ENCODE results near the gene FERMT2.
"Not testable (repeated sequence)": the region's sequence is repeated elsewhere in the genome, so short reads cannot be mapped to it uniquely, and the experiment has no call there.

Gene FERMT2

DNA sequence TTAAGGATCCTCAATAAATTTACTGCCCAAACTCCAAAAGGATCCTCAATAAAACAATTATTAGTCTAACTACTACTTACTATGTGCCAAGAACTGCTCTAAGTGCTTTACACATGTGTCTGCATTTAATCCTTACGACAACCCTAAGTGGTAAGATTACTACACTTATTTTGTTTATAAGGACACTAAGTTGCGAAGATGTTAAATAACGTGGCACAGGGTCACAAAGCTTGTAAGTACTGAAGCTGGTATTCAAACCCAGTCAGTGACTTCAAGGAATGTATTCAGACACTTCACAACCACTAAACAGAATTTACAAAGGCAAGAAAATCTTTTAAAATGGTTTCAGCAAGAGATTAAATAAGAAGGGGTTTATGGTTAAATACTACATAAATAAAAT, 13.0 kb downstream of the FERMT2 start:
- DNase-seq, result no peak

DNA sequence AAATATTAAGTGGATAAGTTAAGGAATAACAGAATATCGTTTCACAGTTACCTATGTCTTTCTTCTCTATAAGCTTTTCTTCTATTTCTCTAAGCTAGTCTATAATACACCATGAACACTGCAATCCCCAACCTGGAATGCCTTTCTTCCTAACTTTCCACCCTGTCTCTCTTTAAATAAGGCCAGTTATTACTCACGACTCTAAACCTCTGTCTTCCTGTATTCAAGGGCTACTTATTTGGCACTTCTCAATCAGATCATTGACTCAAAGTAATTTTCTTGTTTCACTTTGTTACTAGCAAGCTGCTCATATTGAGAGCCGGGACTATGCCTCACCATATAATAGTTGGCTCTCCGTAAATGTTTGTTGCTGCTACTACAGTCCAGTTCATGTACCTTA, 13.5 kb downstream of the FERMT2 start:
- no peak for DNase-seq

DNA sequence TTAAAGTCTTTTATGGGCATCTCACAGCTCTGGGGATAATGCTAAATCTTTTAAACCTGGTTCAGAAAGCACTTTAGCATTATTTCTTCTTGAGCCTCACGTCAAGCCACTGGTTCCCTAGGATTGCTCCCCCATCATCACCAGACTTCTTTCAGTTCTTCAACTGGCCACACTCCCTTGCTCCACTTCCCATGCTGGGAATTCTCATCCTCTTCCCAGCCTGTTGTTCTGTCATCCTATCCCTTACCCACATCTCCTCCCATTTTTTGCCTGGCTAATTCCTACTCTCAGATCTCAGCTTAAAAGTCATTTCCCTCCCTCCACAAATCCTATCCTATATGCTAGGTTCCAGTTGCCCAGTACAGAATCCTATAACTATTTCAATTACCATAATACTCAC, 14.4 kb downstream of the FERMT2 start:
- DNase-seq, result no peak

DNA sequence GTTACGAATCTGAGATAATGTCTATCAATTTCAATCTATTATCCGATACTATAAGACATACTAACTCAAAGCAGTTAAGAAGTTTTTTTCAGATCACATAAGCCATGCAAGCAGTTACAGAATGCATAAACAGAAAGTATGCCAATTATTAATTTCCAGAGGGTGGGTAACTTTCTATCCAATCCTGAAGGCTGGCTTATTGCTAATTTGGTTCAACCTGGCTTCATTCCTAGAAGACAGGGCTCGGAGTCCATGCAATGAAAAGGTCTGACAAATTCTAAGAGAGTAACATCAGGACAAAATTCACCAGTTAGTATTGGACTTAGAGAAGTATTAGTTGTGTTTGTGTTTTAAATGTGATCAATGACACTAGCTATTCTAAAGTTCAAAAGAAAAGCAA, 15.0 kb downstream of the FERMT2 start:
- DNase-seq, result no peak

DNA sequence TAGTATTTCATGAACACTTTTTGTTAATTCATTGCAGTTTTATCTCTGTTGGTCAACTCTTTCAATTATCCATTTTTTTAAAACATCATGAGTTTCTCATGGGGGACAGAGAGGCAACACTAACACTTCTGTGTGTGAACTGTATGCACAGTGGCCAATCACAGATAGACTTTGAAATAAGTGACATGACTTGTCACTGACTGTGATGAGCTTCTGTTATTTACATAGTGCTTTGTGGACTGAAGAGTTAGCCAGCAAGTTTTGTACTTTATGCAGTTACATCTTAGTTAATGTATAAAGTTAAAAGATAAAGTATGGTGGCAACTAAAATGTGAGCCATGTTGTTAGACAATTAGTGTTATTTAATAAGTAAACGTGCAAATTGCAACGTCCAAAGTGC, 16.1 kb downstream of the FERMT2 start:
- no peak for DNase-seq

DNA sequence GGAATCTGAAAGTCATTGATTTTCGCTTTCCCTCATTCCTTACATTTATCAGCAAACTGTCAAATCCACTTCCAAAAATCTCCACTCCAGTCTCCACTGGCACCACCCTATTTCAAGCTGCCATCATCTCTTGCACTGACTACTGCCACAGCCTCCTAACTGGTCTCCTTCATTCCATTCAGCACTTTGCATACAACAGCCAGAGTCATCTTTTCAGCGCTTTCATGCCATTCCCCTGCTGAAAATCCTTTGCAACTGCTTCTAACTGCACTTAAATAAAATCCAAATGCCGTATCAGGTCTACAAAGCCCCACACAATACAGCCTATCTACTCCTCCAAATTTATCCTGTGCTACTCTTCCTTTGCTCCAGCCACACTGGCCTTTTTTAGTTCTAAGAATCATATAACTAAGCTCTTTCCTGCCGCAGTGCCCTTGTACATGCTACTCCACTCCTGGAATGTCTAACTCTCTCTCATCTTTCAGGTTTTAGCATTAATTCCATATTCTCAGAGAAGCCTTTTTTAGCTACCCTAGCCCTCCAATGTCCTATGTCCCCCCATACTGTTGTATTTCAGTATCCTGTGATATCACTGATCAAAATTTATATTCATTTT, 21.6 kb downstream of the FERMT2 start:
- DNase-seq, result no peak

DNA sequence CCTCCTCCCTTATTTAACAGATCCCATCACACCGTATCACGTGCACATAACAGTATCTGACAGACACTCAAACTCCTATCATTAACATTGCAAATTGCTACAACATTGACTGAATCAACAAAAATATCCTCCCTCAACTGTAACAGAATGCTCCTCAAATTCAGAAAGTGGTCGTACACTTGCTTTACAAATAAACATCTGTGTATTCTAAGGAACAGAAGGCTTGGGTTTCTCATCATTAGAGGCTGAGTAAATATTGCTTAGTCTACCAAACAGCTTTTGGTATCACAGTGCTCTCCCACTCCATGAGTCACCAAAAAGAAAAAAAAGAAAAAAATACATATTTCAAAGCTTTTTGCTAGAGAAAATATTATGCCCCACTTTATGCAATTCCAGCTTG, 23.9 kb downstream of the FERMT2 start:
- DNase-seq, result no peak

DNA sequence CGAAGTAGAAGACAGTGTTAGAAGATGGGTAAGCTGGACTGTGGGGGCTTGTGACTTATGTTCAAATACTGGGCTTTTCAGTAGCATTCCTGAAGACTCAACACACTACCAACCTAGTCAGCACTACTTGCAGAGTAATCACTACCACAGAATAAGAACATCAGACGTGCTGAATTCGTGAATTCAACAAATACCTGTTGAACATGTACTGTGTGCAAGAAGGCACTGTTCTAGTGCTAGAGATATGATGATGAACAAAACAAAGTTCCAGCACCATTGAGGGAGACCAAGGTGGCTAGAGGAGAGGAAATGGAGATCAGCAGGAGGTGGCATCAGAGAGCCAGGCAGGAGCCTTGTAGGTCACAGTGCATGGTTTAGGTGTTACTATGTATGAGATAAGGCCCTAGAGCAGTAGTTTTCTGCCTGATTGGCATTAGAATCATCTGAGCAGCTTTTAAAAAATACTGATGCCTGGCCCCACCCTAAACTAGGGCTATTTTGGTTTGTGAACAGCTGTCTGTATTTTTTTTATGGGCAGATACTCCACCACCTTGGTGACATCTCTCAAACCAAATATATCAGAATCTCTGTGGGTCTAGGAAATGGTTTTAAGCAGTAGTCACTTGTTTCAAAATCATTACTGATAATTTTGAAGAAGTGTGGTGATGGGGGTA, 26.8 kb downstream of the FERMT2 start:
- DNase-seq, result no peak

DNA sequence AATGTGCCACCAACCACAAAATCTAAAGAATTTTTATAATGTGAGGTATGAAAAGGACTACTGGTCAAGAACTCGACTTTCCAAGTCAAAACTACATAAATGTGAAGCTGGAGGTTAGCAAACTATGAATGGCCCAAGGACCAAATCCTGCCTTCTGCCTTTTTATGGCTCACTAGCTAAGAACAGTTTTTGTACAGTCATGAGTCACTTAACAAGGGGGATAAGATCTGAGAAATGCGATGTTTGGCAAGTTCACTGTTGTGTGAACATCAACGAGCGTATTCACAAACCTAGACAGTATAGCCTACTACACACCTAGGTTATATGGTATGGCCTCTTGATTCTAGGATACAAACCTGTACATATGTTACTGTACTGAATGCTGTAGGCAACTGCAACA, 28.2 kb downstream of the FERMT2 start:
- DNase-seq, result no peak

DNA sequence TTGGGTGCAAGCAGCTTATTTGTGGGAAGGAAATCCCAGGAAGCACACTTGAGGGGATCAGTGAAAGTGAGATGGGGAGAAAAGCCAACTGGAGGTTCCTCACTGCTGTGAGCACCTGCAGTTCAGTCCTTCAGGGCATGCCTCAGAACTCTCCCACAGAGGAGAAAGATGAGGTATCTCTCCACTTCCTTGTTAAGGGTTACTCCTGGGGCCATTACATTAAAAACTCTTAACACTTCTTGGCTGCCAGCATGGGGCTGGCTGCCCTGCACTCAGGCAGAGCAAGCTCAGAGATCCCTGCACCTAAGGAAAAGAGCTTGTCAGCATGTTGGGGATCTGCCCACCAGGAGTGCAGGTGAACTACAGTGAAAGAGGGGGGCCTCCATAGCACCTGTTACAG, 28.8 kb downstream of the FERMT2 start:
- DNase-seq, result no peak

DNA sequence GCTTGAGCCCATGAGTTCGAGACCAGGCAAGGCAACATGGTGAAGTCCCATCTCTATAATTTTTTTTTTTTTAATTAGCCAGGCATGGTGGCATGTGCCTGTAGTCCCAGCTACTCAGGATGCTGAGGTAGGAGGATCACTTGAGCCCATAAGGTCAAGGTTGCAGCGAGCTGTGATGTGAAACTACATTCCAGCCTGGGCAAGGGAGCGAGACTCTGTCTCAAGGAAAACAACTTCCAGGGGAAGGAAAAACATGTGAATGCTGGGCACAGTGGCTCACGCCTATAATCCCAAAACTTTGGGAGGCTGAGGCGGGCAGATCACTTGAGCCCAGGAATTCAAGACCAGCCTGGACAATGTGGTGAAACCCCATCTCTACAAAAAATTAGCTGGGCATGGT, 30.4 kb downstream of the FERMT2 start:
- DNase-seq, result not testable (repeated sequence)

DNA sequence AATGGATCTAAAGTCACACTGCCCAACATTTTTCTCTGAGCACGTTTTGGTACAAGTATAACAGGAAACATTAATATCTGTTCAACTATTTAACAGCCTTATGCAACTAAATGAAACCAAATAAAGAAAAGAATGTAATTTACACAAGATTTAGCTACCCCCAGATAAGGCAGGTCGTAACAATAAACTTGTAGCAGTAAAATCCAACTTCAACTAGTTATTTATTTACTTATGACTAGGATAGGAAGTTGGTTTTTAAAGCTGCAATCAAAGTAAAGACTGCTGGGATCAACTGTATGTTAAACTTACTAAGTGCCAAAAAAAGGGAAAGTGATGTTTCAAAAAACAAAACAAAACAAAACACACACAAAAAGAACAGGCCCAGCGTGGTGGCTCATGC, 30.9 kb downstream of the FERMT2 start:
- no peak for DNase-seq

DNA sequence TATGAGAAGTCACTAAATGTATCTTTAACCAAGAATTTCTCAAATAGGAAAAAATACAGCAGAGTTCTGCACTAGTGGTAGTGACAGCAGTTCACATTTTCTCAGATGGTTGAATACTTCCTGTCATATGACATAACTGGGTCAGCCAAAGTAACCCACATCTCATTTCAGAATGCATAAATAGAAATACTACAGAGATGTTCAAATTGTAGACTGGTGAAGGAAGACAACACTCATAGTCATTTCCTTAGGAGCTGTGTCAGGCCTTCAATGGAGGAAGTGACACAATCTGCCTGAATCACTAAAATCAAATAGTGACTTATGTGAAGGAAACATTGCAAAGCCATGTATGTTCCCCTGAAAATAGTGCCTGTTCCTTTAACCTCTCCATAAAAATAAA, 32.4 kb downstream of the FERMT2 start:
- no peak for DNase-seq

DNA sequence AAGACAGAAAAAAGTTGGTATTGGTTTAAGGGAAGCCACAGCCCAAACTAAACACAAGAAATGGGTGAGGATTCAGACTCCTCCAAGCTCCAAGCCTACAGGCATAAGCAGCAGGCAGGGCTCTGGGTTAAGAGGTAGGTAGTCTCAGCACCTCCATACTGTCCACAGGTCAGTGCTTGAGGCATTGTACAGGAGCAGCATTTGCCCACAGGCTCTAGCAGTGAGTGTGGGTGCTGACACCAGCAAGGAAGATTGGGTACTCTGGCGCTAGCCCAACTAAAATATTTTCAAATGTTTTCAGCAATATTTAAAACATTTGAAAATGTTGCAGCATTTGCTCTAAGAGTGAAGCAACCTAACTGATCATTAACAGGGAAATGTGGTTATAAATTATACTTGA, 33.1 kb downstream of the FERMT2 start:
- no peak for DNase-seq

DNA sequence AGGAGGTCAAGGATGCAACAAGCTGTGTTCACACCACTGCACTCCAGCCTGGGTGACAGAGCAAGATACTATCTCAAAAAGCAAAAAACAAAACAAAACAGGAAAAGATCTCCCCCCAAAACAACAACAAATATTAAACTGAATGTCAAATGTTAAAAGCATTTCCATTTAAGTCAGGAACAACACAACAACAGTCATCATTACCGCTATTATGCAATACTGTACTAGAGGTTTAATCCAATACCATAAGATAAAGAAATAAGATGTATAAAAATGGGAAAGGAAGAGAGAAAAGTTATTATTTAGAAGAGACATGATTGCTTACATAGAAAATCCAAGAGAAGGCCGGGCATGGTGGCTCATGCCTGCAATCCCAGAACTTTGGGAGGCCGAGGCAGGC, 36.6 kb downstream of the FERMT2 start:
- DNase-seq, result no peak

DNA sequence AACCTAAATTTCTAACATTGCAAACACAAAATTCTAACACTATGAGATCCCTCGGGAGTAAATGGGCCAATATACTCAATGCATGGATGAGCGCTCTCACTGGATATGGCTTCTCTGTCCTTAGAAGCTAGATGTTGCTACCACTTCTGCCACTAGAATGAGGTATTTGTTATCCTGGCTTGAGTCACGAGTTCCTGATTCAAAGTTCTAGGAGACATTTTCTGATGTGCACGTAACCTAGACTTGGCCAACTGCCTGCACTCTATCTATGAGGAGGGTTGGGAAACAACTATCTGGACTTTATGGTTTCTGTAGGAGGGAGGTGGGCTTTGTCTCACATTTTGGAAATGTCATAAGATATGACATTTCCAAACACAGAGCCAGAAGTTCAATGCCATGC, 37.6 kb downstream of the FERMT2 start:
- DNase-seq, result no peak

DNA sequence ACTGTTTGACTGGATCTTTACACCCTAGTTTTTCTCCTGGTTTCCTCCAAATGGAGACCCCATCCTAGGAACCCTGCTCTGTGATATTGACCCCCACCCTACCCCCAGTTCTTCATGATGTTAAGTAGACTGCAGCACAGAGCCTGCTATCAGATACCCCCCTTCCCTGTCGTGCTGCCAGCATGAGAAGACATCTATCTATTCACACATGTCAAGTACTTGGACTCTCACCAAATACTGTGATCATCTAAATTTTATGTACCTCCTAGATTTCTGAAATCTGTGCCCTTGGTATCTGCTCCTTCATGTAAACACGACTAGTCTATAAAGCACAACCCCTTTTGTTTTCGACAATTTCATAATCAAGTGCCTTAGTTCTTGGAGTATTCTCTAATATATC, 38.9 kb downstream of the FERMT2 start:
- DNase-seq, result no peak

DNA sequence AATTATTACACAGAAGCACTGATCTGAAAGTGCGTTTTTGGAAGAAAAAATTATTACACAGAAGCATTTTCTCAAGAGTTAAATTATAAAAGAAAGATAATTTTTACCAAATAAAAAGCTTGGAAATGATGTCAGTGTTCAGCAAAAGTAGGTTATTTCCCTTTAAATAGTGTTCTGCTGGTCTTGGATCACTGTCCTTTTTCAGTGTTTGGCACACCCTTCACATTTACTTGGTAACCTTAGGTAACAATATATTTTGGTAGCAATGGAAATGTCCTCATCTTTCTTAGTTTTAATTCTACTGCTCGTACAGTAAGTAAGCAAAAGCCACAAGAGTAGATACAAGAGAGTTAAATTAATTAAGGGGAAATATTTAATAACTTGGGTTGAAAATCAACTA, 40.3 kb downstream of the FERMT2 start:
- DNase-seq, result no peak

DNA sequence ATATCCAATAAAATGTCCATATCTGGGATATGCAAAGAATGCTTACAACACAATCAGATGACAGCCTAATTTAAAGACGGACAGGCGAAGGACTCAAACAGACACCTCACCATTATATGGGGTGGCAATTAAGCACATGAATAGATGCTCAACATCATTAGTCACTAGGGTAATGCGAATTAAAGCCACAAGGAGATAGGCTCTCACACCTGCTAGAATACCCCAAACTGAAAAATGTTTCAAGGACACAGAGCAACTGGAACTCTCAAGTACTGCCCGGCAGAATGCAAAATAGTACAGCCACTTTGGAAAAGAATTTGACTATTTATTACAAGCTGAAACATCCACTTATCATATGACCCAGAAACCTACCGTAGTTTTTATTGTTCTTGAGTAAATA, 42.9 kb downstream of the FERMT2 start:
- DNase-seq, result no peak

DNA sequence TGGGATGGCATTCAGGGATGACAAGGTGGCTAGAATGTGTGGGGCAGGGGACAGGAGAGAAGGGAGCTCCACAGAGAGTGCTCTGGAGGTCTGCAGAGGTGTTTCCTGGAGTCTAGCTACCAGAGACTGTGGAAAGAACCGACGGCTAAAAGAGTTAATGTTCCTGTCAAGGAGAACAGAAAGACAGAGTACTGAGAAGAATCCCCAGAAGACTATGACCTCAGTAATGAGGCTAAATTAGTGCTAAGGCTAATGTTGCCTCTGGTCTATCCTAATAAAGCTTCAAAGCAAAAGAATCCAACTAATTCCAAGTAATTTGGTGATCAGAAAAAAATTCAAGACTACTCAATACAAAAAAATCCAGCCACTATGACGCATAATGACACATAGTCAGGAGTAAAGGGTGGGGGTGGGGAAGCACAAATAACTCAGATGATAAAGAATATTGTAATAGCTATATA, 44.7 kb downstream of the FERMT2 start:
- no peak for DNase-seq

DNA sequence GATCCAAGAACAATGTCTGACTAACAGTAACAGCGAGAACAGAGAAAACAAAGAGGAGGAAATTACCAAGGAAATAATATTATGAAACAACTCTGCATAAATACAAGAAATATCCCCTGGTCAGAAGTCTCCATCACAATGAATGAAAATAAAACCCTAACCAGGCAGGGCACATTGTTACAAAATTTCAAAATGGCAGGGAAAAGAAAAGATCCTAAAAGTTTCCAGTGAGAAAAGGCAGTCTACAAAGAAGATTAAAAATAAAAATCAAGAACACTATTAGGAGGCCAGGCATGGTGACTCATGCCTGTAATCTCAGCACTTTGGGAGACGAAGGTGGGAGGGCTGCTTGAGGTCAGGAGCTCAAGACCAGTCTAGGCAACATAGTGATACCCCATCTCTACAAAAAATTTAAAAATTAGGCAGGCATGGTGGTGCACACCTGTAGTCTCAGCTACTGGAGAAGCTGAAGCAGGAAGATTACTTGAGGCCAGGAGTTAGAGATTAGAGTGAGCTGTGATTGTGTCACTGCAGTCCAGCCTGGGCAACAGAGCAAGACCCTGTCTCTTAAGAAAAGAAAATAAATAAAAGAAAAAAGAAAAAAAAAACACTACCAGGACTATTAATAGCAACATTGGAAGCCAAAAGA, 47.8 kb downstream of the FERMT2 start:
- DNase-seq, result no peak

DNA sequence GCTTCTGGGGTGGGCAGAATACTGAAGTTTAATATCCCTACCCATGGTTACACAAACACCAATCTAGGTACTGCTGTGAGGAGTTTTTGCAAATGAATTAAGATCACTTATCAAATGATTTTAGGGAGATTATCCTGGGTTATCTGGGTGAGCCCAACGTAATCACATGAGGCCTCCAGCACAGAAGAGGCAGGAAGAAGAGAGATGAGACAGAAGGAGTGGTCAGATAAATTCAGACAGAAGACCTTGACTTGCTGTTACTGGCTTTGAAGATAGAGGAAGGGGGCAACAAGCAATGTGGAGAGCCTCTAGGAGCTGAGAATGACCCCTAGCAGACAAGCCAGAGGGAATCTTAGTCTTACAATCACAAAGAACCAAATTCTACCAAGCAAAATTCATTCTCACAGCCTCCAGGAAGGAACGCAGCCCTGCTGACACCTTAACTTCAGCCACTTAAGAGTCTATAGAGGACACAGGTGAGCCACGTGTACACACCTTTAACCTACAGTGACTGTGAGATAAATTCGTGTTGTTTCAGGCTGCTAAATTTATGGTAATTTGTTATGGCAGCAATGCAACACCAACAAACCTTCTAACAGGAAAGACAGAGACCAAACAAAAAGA, 49.4 kb downstream of the FERMT2 start:
- no peak for DNase-seq

DNA sequence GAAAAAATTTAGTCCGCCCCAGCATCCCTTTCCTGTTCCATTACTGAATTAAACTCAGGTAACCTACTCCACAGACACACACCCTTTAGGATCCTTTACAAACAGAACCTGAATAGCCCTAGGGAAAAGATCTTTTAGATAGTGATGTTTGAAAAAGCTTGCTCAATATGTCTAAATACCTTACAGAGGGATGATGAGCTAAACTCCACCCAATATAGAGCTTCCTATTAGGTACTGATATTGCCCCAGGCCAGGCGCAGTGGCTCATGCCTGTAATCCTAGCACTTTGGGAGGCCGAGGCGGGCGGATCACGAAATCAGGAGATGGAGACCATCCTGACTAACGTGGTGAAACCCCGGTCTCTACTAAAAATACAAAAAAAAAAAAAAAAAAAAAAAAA, 50.1 kb downstream of the FERMT2 start:
- DNase-seq, result no peak

DNA sequence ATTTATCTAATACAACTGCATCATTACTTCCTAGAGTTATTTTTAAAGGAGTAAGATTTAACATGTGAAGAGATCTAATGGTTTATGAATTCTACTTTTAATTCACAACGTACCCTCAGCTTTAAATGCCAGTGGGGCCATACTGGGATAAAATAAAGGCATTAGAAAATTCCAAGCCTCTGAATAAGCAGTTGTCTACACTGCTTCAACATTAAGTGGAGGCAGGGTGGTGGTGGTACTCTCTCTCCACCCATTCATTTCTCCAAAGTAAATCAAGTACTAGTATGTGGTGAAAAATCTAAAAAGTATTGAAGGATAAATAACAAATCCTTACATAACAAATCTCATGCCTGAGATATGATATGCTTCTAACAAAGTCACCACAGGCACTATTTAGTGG, 52.4 kb downstream of the FERMT2 start:
- DNase-seq, result no peak

All from NCI-H1436 (cell line).